ENCODE data around the gene SPA17.

Gene SPA17

DNA sequence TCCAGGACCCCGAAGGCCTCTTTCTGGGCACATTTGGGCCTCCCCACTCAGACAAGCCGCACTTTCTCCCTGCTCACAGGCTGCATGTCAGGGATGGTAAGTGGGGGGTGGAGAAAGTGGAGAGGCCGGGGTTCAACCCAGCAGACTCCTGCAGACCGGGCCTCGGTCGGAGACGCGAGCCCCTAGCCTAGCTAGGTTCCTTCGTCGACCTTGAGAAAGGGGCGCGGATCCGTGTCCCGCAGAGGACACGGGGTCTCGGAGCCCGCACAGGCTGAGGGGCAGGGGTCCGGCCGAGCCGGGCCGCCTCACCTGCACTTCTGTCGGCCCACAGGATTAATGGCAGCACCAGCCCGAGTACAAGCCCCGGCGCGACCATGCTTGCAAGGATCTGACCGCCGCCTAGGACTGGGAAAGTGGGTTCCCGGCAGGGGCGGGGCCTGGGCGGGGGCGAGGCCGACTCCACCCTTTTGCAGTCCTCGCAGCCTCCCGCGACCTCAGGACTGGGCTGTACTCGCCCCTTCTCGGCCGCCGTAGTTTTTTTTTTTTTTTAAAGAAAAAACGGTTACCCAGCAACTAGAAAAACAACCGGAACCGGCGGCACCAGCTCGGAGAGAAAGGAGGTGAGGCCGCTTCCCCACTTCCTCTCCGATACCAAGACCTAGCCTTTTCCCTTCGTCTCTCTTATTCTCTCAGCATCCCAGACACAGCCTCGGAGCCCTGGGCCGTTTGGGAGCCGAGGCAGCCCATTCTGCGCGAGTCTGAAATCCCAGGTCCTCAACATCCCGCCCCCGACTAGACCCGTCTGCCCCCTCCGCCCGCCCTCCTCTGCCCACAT is at the start of gene SPA17, which contains the start of gene SIAE:
Gene SPA17 (plus strand): TSS at position 572 of the 835 bp plus-strand sequence. CDS start 1,361 bp downstream, outside the sequence.
Gene SIAE (minus strand): TSS at position 407 of the 835 bp plus-strand sequence. CDS start 31 bp downstream, at position 376.
- peak; percentile 89 for DNase-seq

DNA sequence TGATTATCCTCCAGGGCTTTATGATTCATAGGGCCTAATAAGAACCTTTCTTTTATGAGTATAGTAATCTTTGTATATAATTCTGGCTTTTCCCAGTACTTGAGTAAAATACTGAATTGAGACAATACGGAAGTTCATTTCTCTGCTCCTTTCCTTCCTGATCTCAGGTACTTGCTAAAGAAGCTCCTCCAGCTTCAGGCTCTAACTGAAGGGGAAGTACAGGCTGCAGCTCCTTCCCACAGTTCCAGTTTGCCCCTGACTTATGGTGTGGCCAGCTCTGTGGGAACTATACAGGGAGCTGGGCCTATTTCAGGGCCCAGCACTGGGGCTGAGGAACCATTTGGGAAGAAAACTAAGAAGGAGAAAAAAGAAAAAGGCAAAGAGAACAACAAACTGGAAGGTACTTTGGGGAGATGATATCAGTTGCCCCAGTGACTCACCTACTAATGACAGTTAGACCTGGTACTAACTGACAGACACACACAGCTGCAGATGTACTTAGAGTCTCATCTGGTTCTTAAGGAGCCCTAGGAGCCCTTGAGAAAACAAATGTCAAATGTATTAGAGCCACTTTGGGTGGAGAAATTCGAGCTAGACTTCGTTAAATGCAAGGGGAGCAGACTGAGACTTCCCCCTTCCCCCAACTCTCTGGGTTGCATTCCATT is 48.1 kb upstream of the SPA17 start:
- no peak for DNase-seq

DNA sequence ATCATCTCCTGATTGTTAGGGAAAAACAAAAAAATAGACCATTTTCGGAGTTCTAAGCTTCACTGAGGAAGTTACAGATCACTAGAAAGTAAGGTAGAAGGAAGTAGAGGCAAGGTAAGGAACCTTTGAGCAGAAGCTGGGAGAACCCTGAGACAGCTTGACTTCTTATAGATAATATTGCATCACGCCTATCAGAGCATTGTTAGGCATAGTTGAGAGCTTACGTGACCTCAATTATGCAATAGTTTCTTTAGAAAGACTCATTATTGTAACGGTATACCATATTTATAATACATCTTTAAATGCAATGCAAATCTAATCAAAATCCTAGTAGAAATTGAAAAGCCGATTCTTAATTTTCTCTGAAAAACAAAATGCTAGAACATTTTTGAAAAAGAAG is 46.2 kb upstream of the SPA17 start:
- no peak for DNase-seq

DNA sequence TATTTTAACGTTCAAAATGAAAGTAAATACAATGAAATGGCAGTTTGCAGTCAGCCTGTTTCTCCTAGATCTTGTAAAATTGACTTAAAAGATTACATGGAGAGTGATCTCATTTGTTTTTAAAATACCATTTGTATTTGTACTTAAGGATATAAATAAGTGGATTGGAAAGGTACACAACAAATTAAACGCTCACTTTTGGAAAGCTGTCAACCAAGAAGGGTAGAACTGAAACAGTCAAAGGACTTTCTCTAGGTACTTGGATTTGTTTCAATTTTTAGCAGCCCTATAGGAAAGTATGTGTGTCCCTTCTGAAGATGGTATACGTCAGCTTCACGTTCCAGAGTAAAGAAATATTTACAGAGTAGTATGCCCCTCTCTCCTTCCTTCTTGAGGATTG is 43.7 kb upstream of the SPA17 start:
- no peak for DNase-seq

DNA sequence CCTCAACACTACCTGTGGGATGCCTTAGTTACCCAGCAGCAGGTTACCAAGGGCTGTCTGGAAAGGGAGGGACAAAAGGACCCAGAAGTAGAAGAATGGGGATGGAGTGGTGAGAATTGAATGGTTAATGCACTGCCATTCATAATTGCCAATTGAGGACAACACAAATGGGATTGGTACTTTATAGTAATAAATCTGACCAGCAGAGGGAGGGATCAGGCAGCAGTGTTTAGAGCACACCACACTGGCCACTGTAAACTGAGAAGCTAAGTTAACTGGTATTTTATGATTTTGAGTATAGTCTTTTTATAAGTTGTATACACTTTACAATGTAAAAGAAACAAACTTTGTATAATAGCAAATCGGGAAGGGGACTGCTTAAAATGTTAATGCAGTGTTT is 40.3 kb upstream of the SPA17 start:
- no peak for DNase-seq

DNA sequence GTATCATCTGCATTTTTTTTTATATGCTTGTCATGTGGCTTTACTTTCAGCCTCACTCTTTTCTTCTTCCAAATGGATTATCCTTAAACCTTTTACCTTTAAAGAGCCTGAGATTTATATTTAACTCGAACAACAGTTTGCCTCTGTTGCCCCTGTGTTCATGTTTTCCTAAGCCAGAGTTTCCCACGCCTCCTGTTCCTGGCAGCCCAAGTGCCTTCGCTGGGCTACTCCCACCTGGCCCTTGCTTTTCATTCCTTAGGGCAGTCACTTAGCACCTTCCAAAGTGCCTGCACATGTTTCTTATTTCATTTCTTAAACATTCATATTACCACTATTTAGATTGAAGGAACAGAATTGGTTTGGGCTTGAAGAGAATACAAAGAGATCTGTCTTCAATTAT is 37.8 kb upstream of the SPA17 start:
- DNase-seq: no peak

DNA sequence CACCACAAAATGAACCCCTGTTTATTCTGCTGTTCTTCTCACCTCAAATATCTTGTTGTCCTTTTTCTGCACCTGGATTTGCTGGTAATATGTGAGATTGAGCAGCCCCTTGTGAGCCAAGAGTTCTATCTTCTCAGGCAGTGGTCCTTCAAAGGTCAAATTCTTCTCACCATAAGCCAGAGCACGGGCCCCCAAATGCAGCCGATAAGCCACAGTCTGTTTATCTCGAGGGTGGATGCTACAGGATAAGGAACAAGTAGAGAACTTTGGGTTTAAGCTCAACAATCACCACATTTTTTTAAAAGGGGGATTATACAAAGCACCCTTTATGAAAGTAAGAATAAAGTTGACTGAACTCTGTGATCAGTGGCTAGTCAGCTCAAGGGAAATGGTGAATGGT is 35.2 kb upstream of the SPA17 start:
- DNase-seq: no peak

DNA sequence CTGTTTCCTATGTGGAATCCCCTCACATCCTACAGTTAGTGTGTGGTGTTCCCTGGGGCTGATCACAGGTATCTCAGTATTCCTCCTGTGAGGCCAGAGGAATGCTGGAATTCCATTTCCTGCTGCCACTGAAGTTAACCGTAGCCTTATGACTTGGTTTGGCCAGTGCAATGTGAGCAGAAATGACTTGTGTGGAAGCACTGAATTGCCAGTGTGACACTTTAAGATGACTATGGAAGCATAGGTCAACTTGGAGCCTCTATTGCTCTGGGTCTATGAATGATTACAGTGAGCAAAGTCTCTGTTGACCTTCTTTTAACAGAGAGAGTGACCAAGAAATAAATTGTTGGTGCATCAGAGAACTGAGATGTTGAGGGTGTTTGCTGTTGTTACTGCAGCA is 34.5 kb upstream of the SPA17 start:
- no peak for DNase-seq

DNA sequence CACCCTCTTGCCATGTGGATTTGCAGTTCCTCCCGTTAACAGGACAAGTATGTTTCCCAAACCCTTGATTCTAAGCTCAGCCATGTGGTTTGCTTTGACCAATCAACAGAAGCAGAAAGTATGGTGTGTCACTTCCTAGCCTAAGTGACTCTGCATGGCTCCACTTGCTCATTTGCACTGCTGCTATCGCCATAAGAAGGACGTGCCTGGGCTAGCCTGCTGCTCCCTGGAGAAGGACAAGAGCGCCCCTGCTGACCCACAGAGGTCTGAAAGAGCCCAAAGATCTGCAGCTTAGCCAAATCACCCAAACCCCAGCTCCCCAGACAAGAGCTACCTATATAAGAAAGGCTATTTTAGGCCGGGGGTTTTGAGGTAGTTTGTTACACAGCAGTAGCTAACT is 33.0 kb upstream of the SPA17 start:
- DNase-seq: no peak

DNA sequence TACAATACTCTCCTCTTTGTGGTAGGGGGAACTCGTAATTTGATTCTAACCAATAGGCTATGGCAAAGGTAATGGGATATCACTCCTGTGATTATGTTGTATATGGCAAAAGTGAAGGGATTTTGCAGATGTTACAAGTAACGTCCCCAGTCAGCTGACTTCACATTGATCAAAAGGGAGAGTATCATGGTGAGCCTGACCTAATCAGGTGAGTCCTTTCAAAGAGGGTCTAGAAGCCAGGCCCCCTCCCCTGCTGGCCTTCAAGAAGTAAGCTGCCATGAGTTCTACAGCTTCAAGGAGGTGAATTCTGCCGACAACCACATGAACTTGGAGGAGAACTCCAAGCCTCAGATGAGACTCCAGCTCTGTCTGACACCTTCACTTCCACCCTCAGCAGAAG is 31.1 kb upstream of the SPA17 start:
- DNase-seq: no peak

DNA sequence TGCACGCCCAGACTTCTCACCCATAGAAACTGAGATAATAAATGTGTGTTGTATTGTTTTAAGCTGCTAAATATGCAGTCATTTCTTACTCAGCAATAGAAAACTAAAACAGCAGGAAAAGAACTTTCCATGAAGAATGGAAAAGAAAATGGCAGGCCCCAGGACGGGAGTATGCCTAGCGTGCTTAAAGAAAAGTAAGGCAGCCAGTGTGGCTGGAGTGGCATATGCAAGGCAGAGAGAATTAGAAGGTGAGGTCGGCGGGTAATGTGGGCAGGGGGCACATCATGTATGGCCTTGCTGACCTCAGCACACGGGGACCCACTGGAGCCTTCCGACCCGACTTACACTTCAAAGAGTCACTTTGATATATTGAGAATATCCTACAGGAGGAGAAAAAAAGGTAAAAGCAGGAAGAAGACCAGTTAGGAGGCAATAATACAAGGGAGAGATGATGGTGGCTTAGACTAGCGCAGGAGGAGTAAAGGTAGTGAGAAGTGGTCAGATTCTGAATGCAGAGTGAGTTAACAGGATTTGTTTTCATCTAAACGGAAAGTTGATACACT is 30.6 kb upstream of the SPA17 start:
- no peak for DNase-seq

DNA sequence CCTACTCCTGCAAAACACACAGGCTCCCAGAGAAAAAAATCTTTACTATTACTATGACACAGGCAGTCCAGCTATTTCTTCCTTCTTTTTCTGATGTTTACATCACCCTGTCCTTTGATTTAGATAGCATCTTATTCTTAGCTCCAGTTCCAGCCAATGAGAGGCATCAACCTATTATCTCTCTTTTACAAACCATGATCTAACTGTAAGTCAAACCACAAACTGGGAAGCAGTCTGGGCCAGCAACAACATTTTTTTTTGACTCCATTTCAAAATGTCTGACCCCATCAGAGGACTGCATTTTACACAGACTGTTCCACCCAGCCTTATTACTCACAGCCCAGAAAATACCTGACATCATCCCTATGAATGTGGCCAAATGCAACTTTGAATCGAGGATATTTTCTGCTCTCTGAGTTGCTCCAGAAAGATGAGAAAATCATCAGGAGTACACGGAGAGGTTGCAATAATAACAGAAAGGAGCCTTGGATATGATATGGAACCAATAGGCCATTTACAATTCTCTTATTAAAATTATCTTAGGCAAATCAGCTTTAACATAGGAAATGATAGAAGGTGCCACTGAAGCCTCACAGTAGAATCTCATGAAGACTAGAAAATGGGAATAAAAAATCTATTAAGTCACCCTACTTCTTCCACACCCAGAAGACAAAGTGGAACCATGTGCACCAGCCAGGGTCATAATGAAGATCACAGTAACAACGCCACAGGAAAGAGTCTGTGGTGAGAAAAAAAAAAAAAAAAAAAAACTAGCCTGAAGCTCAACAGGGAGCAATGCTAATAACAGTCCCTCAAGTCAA is 29.9 kb upstream of the SPA17 start:
- no peak for DNase-seq

DNA sequence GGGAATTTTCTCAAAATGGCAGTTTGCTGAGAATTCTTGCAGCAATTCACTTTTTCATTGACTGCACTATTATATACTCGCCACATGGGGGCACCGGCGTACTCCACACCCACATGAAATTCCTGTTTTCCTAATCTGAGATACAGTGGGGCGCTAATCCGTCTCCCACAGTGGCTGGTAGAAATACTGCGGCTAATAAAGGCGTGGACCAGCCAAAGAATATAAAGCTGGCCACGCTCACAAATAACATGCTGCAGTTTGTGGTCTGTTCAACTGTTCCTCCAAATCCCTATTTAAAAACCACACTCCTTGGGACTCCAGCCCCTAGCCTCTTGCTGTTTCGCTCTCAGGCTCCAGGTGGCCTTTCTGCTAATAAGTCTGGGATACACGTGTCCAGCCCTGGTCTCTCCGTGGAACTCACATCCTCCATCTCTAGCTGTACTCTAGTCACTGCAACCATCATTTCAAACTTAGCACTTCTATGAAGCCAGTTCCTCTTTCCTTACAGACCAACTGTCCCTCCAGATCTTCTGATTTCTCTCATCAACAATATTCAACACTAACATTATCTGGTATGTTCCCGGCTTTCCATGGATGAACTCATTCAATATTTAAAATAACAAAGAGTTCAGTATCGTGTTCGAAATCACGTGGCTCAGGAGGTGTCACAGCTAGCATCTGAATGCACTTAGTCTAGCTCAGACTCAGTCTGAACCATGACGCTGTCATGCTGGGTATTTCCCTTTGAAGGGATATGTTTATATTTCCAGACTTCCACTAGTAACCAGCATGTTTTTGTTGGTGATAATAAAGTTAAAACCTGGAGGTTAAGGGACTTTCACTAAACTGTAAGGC is 29.1 kb upstream of the SPA17 start:
- peak; percentile 47 for DNase-seq

DNA sequence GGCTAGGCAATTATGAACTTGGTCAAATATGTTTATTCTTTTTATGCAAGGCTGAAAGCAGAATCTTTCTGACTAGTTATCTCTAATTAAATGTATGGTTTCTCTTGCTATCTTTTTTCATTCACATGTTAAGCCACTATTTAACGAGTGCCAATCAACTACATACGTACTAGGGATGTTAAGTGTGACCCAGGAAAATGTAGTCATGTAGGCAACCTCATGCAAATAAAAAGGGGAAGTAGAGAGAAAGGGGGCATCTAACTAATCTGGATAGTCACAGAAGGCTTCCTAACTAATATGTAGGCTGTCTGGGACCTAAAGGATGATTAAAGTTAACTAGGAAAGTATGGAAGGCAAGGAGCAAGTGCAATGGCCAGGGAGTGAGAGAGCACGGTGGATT is 27.6 kb upstream of the SPA17 start:
- DNase-seq: no peak

DNA sequence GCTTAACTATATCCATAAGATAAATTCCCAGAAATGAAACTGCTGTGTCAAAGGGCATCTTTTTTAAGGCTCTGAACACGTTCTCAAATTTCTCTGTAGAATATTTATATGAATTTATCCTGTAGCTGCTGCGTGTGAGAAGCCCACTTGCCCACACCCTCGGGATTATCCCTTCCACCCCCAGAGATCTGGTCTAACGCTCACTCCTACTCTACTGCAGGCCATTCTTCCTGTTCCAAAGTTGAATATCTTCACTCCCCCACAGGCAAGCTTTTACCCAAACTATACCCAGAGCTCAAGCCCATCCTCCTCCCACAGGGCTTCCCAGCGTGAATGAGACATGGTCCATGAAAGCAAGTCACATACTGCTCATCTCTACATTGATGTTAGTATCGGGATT is 25.1 kb upstream of the SPA17 start:
- DNase-seq: no peak

DNA sequence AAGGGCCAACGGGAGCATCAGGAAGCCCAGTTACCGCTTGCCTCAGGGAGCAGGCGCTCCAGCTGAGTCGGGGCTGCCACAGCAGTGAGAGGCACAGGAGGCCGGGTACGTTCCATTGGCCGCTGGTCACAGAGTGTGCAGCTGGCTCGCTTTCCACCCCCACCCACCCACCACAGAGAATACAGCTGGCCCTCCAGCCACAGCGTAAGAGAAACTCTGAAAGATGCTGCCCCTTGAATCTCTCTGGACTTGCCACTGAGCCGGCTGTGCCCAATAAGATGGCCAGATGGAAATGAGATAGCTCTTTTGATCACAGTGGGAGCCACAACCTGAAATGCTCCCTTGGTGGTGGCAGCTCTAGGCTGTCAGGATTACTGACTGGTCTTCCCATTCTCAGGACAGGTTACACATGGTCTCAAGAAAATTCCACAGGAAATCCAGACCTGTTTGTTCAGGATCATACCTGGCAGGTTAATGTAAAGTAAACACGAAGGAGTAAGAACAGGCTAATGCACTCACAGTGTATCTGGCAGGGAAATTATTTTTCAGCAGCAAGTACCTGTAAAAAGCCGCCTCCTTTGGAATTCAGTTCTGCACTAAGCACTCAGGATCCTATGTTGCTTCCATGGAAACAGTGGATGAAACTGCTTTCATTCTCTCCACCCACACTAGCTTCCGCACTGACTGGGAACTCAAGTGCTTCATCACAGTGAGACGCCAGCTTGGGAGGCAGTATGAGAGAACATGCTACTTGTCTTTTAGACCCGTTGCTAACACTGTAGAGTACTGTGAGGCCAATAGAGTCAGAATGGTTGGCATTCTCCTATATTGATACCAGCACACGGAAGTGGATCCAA is 16.7 kb upstream of the SPA17 start:
- DNase-seq: no peak

DNA sequence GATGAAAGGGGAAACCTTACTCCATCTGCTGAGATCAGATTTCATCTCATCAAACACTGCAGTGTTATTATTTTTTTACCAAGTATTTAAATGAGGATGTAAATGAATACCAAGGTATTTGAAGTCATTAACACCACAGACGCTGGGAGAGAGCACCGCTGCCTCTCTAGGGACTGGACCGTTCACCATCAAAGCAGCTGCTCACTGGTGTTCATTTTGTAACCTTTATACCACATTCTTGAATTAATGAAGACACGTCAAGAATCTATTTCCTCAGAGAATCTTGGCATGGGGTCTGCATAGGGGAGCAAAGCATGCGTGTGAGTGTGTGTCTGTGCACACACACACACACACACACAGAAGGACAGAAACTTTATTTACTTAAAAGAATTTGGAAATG is 15.8 kb upstream of the SPA17 start:
- no peak for DNase-seq

DNA sequence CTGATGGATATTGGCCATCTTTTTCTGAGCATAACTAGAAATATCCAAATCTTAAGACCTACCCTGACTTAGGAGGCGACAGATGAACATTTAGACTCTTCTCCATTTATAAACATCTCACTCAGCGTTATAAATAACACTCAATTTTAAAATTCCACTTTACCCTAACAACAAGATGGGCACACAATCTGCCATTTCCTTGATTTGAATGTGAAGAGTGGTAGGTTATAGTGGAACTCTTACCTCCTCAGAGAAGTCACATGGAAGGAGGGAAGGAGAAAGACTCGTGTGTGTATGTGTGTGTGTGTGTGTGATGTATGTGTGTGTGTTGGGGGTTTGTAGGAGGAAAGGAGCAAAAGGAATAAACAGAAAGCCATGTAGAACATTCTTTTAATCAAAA is 15.2 kb upstream of the SPA17 start:
- DNase-seq: no peak

DNA sequence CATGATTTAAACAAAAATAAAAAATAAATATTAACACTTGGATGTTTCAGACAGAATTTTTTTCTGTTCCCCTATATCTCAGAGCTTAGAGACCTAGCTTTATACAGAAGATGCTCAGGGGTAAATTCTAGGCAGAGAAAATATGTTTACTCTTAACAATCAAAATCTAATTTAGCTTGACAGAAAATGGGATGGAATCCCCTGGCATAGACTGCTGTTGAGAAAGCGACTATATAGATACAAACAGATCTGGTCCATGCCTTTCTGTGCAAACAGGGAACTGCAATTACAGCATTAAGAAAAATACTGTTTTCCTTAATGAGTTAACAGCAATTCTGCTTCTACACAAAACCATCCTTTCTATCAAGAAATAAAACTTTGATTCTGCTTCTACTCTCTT is 14.7 kb upstream of the SPA17 start:
- DNase-seq: no peak

DNA sequence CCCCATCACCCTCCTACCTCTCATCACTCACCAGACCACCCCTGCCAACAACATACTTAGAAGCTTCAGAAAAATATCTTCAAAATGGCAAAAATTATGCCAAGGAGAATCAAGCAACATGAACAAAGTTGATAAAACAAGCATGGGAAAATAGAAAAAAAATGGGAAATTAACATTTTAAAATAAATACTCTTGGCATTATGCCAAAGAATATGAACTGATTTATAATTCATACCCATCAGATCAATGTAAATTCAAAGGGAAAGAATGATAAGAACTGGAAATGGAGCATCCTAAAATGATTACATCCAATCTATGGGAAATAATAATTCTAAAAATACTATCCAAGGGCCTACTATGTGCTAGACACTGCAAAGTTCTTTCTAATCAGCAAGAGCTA is 12.2 kb upstream of the SPA17 start:
- no peak for DNase-seq

DNA sequence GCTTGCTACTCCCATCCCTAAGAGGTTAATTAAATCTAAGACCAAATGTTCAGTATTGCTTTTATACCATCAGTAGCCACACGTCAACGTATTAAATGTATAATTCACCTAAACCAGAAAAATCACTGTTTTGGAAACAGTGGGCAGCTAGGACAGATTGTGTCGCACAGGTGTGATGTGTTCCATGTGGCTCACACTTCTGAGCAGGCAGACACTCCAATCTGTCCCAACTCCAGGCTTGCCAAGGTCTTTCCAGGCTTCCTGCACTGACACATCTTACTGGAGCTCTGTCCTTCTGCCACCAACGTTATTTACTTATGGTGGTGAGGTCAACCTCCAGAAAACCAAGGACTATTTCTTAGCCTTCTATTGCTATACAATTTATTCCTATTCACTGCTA is 11.6 kb upstream of the SPA17 start:
- DNase-seq: no peak
